ENCODE results near the gene LPIN3.

LPIN3 gene

GRCh38 chr20:41330343-41330720 lies 10.3 kb upstream of the LPIN3 start:
- Histone ChIP-seq H3K4me3 (ENCODE audit: low read length) (no peak overlapping the region), H2AFZ (ENCODE audit: low read length) (0 out of 2 replicates have a peak overlapping the region, but pooled peaks have one; percentile 82), H3K9me3 (replicated peaks; ENCODE audit: insufficient read depth, low read length) (no peaks in the 10 kb centered on the region), H3K27me3 (replicated peaks; ENCODE audit: insufficient read depth, low read length) (no peaks in the 10 kb centered on the region), H3K4me1 (ENCODE audit: low read length) (peaks cover 11% of the 10 kb centered on the region), H3K4me2 (ENCODE audit: low read depth, low read length) (no peak overlapping the region), H3K9ac (ENCODE audit: low read length) (no peak overlapping the region), H3K79me2 (ENCODE audit: low read length) (no peaks in the 10 kb centered on the region), H3K27ac (ENCODE audit: low read length) (no peak overlapping the region), H3K9me2 (replicated peaks; ENCODE audit: insufficient read depth, low read length) (no peaks in the 10 kb centered on the region), H4K20me1 (ENCODE audit: insufficient read depth, low read length) (no peaks in the 10 kb centered on the region), H3K36me3 (replicated peaks; ENCODE audit: insufficient read depth, low read length) (no peaks in the 10 kb centered on the region), H3F3A (ENCODE audit: insufficient read depth, low read length) (no peaks in the 10 kb centered on the region)
- no peak for DNase-seq
- TF ChIP-seq CTCF (IDR thresholded peaks at IDR 0.05; ENCODE audit: low read length) (no peak), EZH2 (optimal IDR thresholded peaks at IDR 0.05; ENCODE audit: low read depth, low read length) (no peak), EZH2phosphoT487 (IDR thresholded peaks at IDR 0.05; ENCODE audit: low read length) (no peak)

DNA sequence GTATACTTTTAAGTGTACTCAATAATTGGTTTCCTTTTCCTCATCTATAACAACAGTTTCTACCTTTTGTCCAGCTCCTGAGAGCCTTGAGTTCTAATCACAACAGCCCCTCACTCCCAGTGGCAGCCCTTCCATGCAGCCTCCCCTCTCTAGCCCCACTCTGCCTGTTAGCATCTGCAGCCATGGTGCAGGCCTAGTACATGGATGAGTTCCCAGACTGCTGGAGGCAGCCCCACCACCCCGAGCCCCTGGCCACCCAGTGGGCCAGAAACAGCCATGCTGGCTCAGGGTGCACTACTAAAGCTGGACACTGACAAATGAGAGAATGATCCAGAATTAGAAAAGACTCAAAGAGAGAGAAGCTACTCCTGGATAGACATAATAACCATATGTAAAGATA lies 9.7 kb upstream of the LPIN3 start:
- Histone ChIP-seq H3K27me3 (replicated peaks; ENCODE audit: insufficient read depth, low read length) (no peaks in the 10 kb centered on the region), H4K20me1 (ENCODE audit: insufficient read depth, low read length) (no peaks in the 10 kb centered on the region), H3K4me2 (ENCODE audit: low read depth, low read length) (no peak overlapping the region), H3K9me3 (replicated peaks; ENCODE audit: insufficient read depth, low read length) (no peaks in the 10 kb centered on the region), H3K36me3 (replicated peaks; ENCODE audit: insufficient read depth, low read length) (no peaks in the 10 kb centered on the region), H3F3A (ENCODE audit: insufficient read depth, low read length) (no peaks in the 10 kb centered on the region), H2AFZ (ENCODE audit: low read length) (no peak overlapping the region), H3K9ac (ENCODE audit: low read length) (no peak overlapping the region), H3K9me2 (replicated peaks; ENCODE audit: insufficient read depth, low read length) (no peaks in the 10 kb centered on the region), H3K4me3 (ENCODE audit: low read length) (no peak overlapping the region), H3K27ac (ENCODE audit: low read length) (no peak overlapping the region), H3K4me1 (ENCODE audit: low read length) (peaks cover 11% of the 10 kb centered on the region), H3K79me2 (ENCODE audit: low read length) (no peaks in the 10 kb centered on the region)
- no peak for DNase-seq
- TF ChIP-seq EZH2phosphoT487 (IDR thresholded peaks at IDR 0.05; ENCODE audit: low read length) (no peak), CTCF (IDR thresholded peaks at IDR 0.05; ENCODE audit: low read length) (no peak), EZH2 (optimal IDR thresholded peaks at IDR 0.05; ENCODE audit: low read depth, low read length) (no peak)

- H3K27me3 ChIP-seq (replicated peaks; ENCODE audit: insufficient read depth, low read length), result no peaks in the 10 kb centered on the region
- H3K9me2 ChIP-seq (replicated peaks; ENCODE audit: insufficient read depth, low read length), result no peaks in the 10 kb centered on the region
- H3K27ac ChIP-seq (ENCODE audit: low read length), result no peak overlapping the region
- H3K79me2 ChIP-seq (ENCODE audit: low read length), result no peaks in the 10 kb centered on the region
- TF ChIP-seq EZH2 (optimal IDR thresholded peaks at IDR 0.05; ENCODE audit: low read depth, low read length), result no peak
- H3K9ac ChIP-seq (ENCODE audit: low read length), result no peak overlapping the region
- H3K9me3 ChIP-seq (replicated peaks; ENCODE audit: insufficient read depth, low read length), result no peaks in the 10 kb centered on the region
- H3K4me3 ChIP-seq (ENCODE audit: low read length), result no peak overlapping the region
- H2AFZ ChIP-seq (ENCODE audit: low read length), result no peak overlapping the region
- no peaks in the 10 kb centered on the region for H3F3A ChIP-seq (ENCODE audit: insufficient read depth, low read length)
- no peaks in the 10 kb centered on the region for H3K36me3 ChIP-seq (replicated peaks; ENCODE audit: insufficient read depth, low read length)
- peaks cover 11% of the 10 kb centered on the region for H3K4me1 ChIP-seq (ENCODE audit: low read length)
- H4K20me1 ChIP-seq (ENCODE audit: insufficient read depth, low read length), result no peaks in the 10 kb centered on the region
- H3K4me2 ChIP-seq (ENCODE audit: low read depth, low read length), result no peak overlapping the region
- no peak for DNase-seq
Observed at GRCh38 chr20:41331731-41332130, 8.9 kb upstream of the LPIN3 start.

- no peaks in the 10 kb centered on the region for H3K79me2 ChIP-seq (ENCODE audit: low read length)
- no peaks in the 10 kb centered on the region for H3K9me2 ChIP-seq (replicated peaks; ENCODE audit: insufficient read depth, low read length)
- no peak overlapping the region for H3K4me3 ChIP-seq (ENCODE audit: low read length)
- DNase-seq, result no peak
- no peak overlapping the region for H3K4me2 ChIP-seq (ENCODE audit: low read depth, low read length)
- H3K27me3 ChIP-seq (replicated peaks; ENCODE audit: insufficient read depth, low read length), result no peaks in the 10 kb centered on the region
- H2AFZ ChIP-seq (ENCODE audit: low read length), result no peak overlapping the region
- H3F3A ChIP-seq (ENCODE audit: insufficient read depth, low read length), result no peaks in the 10 kb centered on the region
- H3K9me3 ChIP-seq (replicated peaks; ENCODE audit: insufficient read depth, low read length), result no peaks in the 10 kb centered on the region
- H4K20me1 ChIP-seq (ENCODE audit: insufficient read depth, low read length), result no peaks in the 10 kb centered on the region
- H3K27ac ChIP-seq (ENCODE audit: low read length), result no peak overlapping the region
- no peaks in the 10 kb centered on the region for H3K36me3 ChIP-seq (replicated peaks; ENCODE audit: insufficient read depth, low read length)
- H3K4me1 ChIP-seq (ENCODE audit: low read length), result peaks cover 10% of the 10 kb centered on the region
- TF ChIP-seq EZH2 (optimal IDR thresholded peaks at IDR 0.05; ENCODE audit: low read depth, low read length), result no peak
- TF ChIP-seq CTCF (IDR thresholded peaks at IDR 0.05; ENCODE audit: low read length), result no peak
- no peak for TF ChIP-seq EZH2phosphoT487 (IDR thresholded peaks at IDR 0.05; ENCODE audit: low read length)
- H3K9ac ChIP-seq (ENCODE audit: low read length), result no peak overlapping the region
Observed at GRCh38 chr20:41334036-41334435, 6.6 kb upstream of the LPIN3 start.
